Thyroid gland (tissue), 4 donors: ENCODE results near the gene FGF21. TPM values are rescaled to one million over a fixed set of nuclear protein-coding genes. Genes with fewer than 3 reads are reported as not detected.

Experiments
- DNase-seq, 2 donors: peaks; one replicate each; pipeline ENCODE4 v3.0.0-alpha.2; 2019
- H3K27ac ChIP-seq, 3 donors: fragments of 200-600 bp; sonication (generic); 1 replicate in 2 of 3; 2 replicates in 1 of 3; pipeline ENCODE4 v1.5.1; 2016 to 2019; ENCODE audit warnings: mild to moderate bottlenecking in 1 of 3, moderate library complexity in 1 of 3
- H3K27me3 ChIP-seq: fragments of 200-600 bp; sonication (generic); one replicate; pipeline ENCODE4 v1.5.1; 2019
- H3K36me3 ChIP-seq, 2 donors: fragments of 200-600 bp; sonication (generic); one replicate each; pipeline ENCODE4 v1.5.1; 2016 to 2019
- H3K4me1 ChIP-seq, 2 donors: fragments of 200-600 bp; sonication (generic); one replicate each; pipeline ENCODE4 v1.5.1; 2017 to 2019
- H3K4me3 ChIP-seq, 3 donors: fragments of 200-600 bp; sonication (generic); replicated peaks in 1 of 3; 1 replicate in 2 of 3; 2 replicates in 1 of 3; pipeline ENCODE4 v1.5.1; 2016; ENCODE audit warnings: mild to moderate bottlenecking in 1 of 3
- H3K9me3 ChIP-seq: fragments of 200-600 bp; sonication (generic); one replicate; pipeline ENCODE4 v1.5.1; 2017
- POLR2A ChIP-seq, 2 donors: fragments of 450-650 bp; IDR thresholded peaks; one replicate each; pipeline ENCODE4 v1.6.1; 2017; ENCODE audit warnings: antibody characterized with exemption in 2 of 2, mild to moderate bottlenecking in 2 of 2, moderate library complexity in 1 of 2
- WGBS, 2 donors: methylation state at CpG; one replicate each; pipeline ENCODE4 v1.1.5; 2017; 5-methylcytosine and 5-hydroxymethylcytosine counted together
- intact Hi-C: fragments of 100-400 bp; cut with DNase I; formaldehyde crosslinking; loops from one replicate; pipeline ENCODE4 v1.15.1; 2023
- total RNA-seq, 4 donors: library from RNA; depleted of rRNA; stranded (reverse); fragments of >200 nt; gene quantifications; one replicate each; pipeline ENCODE4 v1.2.3, GENCODE V29; 2016
- TF ChIP-seq, protein P1 (sequence below), 6 experiments: fragments of 200-600 bp in 3 of 6; fragments of 450-650 bp in 3 of 6; sonication (generic) in 3 of 6; IDR thresholded peaks; one replicate each; pipeline ENCODE4 v1.5.1; 2016 to 2019; ENCODE audit warnings: antibody characterized with exemption in 6 of 6, mild to moderate bottlenecking in 2 of 6, inconsistent platforms in 1 of 6, moderate library complexity in 1 of 6

Gene FGF21
- total RNA-seq, 4 donors from 2014 or later, result not detected

DNA sequence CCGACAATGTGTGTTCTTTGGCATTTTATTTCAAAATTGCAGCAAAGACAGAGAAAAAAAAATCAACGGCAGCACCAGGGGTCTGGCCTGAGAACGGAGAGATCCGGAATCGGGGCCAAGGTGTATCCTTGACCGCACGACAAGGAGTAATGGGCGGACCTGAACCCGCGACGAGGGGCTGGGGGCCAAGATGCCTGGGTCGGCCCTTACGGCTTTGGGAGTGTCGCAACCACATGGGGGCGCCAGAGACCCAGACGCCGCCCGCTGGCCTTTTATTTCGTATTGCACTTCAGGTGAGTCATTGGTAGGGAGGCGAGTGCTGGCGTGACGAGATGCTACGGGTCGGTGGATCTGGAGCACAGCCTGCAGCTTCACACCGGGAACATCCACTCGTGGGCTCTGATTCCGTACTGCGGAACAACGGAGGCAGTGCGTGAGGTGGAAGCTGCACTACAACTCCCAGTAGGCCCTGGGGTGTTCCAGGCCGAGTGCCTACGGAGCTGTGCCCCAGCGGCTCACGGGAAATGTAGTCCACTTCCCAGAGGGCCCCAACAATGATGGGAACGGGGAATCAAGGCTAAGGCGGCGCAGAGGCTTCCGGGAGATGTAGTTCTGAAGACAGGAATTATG lies 39.8 kb downstream of the FGF21 start:
- intact Hi-C loops, result loop anchor here (2.0 to 5.0 kb wide), 2 partner anchors 42 to 177 kb away; partner anchors contain the start of gene HSD17B14
- H3K4me3 ChIP-seq, result no peak overlapping the region
- no peaks in the 10 kb centered on the region for H3K9me3 ChIP-seq
- H3K27me3 ChIP-seq, result no peaks in the 10 kb centered on the region
- peaks cover 0 to 3% of the 10 kb centered on the region in 2 donors for H3K36me3 ChIP-seq
- H3K4me1 ChIP-seq, result peaks cover 6 to 18% of the 10 kb centered on the region in 2 donors
- DNase-seq, result peak; percentile 95 to 97
- TF ChIP-seq, protein P1, sequence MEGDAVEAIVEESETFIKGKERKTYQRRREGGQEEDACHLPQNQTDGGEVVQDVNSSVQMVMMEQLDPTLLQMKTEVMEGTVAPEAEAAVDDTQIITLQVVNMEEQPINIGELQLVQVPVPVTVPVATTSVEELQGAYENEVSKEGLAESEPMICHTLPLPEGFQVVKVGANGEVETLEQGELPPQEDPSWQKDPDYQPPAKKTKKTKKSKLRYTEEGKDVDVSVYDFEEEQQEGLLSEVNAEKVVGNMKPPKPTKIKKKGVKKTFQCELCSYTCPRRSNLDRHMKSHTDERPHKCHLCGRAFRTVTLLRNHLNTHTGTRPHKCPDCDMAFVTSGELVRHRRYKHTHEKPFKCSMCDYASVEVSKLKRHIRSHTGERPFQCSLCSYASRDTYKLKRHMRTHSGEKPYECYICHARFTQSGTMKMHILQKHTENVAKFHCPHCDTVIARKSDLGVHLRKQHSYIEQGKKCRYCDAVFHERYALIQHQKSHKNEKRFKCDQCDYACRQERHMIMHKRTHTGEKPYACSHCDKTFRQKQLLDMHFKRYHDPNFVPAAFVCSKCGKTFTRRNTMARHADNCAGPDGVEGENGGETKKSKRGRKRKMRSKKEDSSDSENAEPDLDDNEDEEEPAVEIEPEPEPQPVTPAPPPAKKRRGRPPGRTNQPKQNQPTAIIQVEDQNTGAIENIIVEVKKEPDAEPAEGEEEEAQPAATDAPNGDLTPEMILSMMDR (IDR thresholded peaks at IDR 0.05), result peak; percentile 83 to 99 (median 97)
- peak in 1 of 2 donors; percentile 15 for TF ChIP-seq POLR2A (IDR thresholded peaks at IDR 0.05)
- WGBS, 2 donors, result 2% methylated on average over 26 to 31 of the region's 38 CpGs
- H3K27ac ChIP-seq, result peak overlapping the region; percentile 85 to 98 (median 86)

DNA sequence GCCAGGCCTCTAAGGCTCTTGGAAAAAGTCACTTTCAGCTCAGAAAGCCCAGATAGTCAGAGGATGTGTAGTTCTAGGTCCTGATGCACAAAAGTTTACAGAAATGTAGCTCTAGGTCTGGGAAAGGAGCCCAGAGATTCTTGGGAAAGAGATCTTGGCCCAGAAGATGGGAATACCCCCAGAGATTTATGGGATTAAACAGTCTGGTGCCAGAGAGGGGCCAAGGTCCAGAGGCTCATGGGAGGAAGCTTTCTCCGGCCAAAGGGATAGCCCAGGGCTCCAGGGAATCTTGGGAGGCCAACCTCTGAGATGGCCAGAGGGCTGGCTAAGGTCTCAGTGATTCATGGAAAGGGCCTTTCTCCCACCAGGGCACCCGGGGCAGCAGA lies 40.4 kb downstream of the FGF21 start:
- TF ChIP-seq, protein P1 (IDR thresholded peaks at IDR 0.05), result no peak
- no peak for TF ChIP-seq POLR2A (IDR thresholded peaks at IDR 0.05)
- H3K27ac ChIP-seq, result peak overlapping the region; percentile 85 to 98 (median 86)
- no peak overlapping the region for H3K4me3 ChIP-seq
- H3K9me3 ChIP-seq, result no peaks in the 10 kb centered on the region
- WGBS, 2 donors, result 82% methylated on average over 1 of the region's 2 CpGs; no CpG with 5 or more reads in 1 of the 2 donors
- H3K4me1 ChIP-seq, result peaks cover 6 to 18% of the 10 kb centered on the region in 2 donors
- H3K27me3 ChIP-seq, result no peaks in the 10 kb centered on the region
- DNase-seq, result no peak
- intact Hi-C loops, result loop anchor here (2.0 to 5.0 kb wide), 2 partner anchors 41 to 177 kb away; partner anchors contain the start of gene HSD17B14
- H3K36me3 ChIP-seq, result peaks cover 0 to 3% of the 10 kb centered on the region in 2 donors

DNA sequence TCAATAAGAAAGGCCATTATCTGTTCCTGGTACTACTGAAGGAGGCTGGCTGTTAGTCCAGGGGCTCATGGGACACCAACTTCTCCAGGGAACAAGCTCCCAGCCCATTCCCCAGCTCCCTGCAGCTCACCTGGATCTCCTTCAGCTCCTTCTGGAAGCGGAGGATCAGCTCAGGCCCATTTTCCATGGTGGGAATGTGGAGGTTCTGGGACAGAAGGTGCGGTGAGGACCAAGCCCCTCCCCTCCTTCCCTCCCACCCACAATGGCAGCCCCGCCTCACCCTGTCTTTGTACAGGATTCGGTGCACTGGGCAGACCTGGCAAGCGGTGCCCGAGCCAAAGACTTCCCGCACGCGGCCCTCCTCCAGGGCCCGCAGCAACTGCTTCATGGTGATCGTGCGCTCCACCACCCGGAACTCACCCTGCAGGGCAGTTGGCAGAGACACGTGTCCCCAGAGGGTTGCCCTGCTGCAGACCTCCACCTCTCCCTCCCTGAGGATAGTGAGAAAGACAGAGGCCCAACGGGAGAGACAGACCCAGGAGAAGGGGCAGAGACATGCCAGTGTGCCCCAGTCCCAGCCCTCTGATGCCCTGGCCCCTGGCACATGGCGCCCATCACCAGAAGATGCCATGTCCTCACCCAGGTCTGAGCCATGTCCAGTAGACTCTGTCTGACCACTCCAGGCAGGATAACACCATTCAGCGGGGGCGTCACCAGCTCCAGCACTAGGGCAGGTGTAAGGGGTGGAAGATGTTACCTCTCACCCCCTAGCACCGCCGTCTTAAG lies 41.2 kb downstream of the FGF21 start:
- WGBS, 2 donors, result 85 to 94% methylated on average over 2 to 15 of the region's 20 CpGs
- DNase-seq, result no peak
- Histone ChIP-seq H3K4me3 (no peak overlapping the region), H3K27ac (peak overlapping the region; percentile 85 to 98 (median 86)), H3K27me3 (no peaks in the 10 kb centered on the region), H3K4me1 (peaks cover 6 to 18% of the 10 kb centered on the region in 2 donors), H3K9me3 (no peaks in the 10 kb centered on the region), H3K36me3 (peaks cover 0 to 3% of the 10 kb centered on the region in 2 donors)
- intact Hi-C loops, result loop anchor here (5.0 kb wide), 1 partner anchor 176 kb away; no protein-coding TSS in a partner anchor
- TF ChIP-seq, protein P1 (IDR thresholded peaks at IDR 0.05), result no peak
- no peak for TF ChIP-seq POLR2A (IDR thresholded peaks at IDR 0.05)

DNA sequence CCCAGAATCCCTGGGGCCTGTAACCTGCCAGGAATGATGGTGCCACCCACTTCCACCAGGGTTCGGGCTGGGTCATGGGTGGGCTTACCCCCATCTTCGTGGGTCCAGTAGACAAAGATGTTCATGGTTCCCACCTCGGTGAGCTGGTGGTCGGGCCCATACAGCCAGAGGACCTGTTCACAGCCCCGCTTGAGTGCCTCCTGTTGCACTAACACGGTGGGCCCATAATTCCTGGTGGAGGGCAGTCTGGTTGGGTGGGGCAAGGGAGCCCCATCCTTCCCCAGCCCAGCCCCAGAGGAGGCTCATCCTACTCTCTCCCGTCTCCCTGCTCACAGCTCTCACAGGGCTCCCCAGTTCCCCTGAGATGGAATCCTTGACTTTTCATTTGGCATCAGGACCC lies 41.8 kb downstream of the FGF21 start:
- Histone ChIP-seq H3K9me3 (no peaks in the 10 kb centered on the region), H3K36me3 (peaks cover 0 to 3% of the 10 kb centered on the region in 2 donors), H3K4me3 (no peak overlapping the region), H3K27me3 (no peaks in the 10 kb centered on the region), H3K4me1 (peaks cover 6 to 18% of the 10 kb centered on the region in 2 donors), H3K27ac (no peak overlapping the region)
- TF ChIP-seq POLR2A (IDR thresholded peaks at IDR 0.05), result no peak
- TF ChIP-seq, protein P1 (IDR thresholded peaks at IDR 0.05), result no peak
- DNase-seq, result no peak
- intact Hi-C loops, result loop anchor here (5.0 kb wide), 1 partner anchor 175 kb away; no protein-coding TSS in a partner anchor
- 94% methylated on average over 1 to 7 of the region's 7 CpGs for WGBS, 2 donors
